A549 (cell line): ENCODE data around the gene PAFAH2. TPM values are rescaled to one million over a fixed set of nuclear protein-coding genes. Genes with fewer than 3 reads are reported as not detected.

Source experiments
- ATAC-seq, 2 experiments: fragments of 200-7000 bp in 1 of 2; fragments of >200 bp in 1 of 2; cut with Nextera tagmentation in 1 of 2; cut with Tn5 transposase in 1 of 2; 3 replicates each; pipeline versions ENCODE4 v1.8.0 to v1.9.1; 2018 to 2020; ENCODE audit warnings: mild to moderate bottlenecking in 1 of 2, moderate library complexity in 1 of 2
- CTCF ChIA-PET: fragments of 300-600 bp; sonication (Branson Sonifier 250); formaldehyde crosslinking; extraction: SDS; loops from one replicate; lab custom pipeline; 2021; ENCODE audit warnings: antibody characterized with exemption, inconsistent platforms; lab: Yijun Ruan, JAX
- POLR2A ChIA-PET: fragments of 350-600 bp; formaldehyde crosslinking; extraction: SDS; loops from one replicate; lab custom pipeline; 2021; ENCODE audit warnings: antibody characterized with exemption, inconsistent platforms; lab: Yijun Ruan, JAX
- DNase-seq, 2 experiments: peaks; one replicate each; pipeline versions ENCODE4 v3.0.0 to v3.0.0-alpha.2; 2011 to 2016; ENCODE audit warnings: low read depth in 1 of 2, low spot score in 1 of 2
- FAIRE-seq: peaks from 2 replicates; lab custom pipeline; 2011; peaks lifted over from hg19 to GRCh38; lab: Jason Lieb, UNC
- H3K27ac ChIP-seq, 2 experiments: fragments of >200 bp; sonication (Bioruptor Twin); formaldehyde crosslinking; 3 replicates each; pipeline ENCODE4 v1.5.1; 2016 to 2017
- H3K4me1 ChIP-seq: fragments of >200 bp; sonication (Bioruptor Twin); formaldehyde crosslinking; 3 replicates; pipeline ENCODE4 v1.6.1; 2016
- H3K4me2 ChIP-seq: fragments of >200 bp; sonication (Bioruptor Twin); formaldehyde crosslinking; 3 replicates; pipeline ENCODE4 v1.6.1; 2016
- H3K4me3 ChIP-seq: fragments of >200 bp; sonication (Bioruptor Twin); formaldehyde crosslinking; 3 replicates; pipeline ENCODE4 v1.5.1; 2016
- H3K9me3 ChIP-seq: fragments of >200 bp; sonication (Bioruptor Twin); formaldehyde crosslinking; 3 replicates; pipeline ENCODE4 v1.6.1; 2016
- CBX8 ChIP-seq: fragments of 200-600 bp; sonication (generic); IDR thresholded peaks from 2 replicates; pipeline ENCODE4 v1.6.1; 2016
- FOSB ChIP-seq: fragments of 250-450 bp; sonication (Bioruptor Pico); IDR thresholded peaks from 2 replicates; pipeline ENCODE4 v1.5.0; 2020; ENCODE audit warnings: mild to moderate bottlenecking, moderate library complexity
- FOSL2 ChIP-seq, 2 experiments: fragments of 450-650 bp in 1 of 2; fragments of >200 bp in 1 of 2; sonication (Bioruptor Twin) in 1 of 2; formaldehyde crosslinking; IDR thresholded peaks; 2 replicates each; pipeline versions ENCODE4 v1.5.0 to v1.6.1; 2016 to 2020; ENCODE audit warnings: mild to moderate bottlenecking in 1 of 2, moderate library complexity in 1 of 2
- KDM1A ChIP-seq: fragments of 200-600 bp; sonication (generic); IDR thresholded peaks from 2 replicates; pipeline ENCODE4 v1.6.1; 2016; ENCODE audit warnings: low read depth, mild to moderate bottlenecking
- MAZ ChIP-seq: fragments of 150-350 bp; IDR thresholded peaks from 2 replicates; pipeline ENCODE4 v1.6.1; 2014; ENCODE audit warnings: antibody characterized with exemption, low read depth, low read length, borderline replicate concordance
- NR3C1 ChIP-seq: fragments of >200 bp; sonication (Bioruptor Twin); formaldehyde crosslinking; IDR thresholded peaks from 3 replicates; pipeline ENCODE4 v1.6.1; 2017
- TFCP2L1 ChIP-seq: fragments of 250-450 bp; sonication (Bioruptor Pico); IDR thresholded peaks from 2 replicates; pipeline ENCODE4 v1.5.0; 2021; ENCODE audit warnings: mild to moderate bottlenecking
- TP53 ChIP-seq: fragments of 250-450 bp; sonication (Bioruptor Pico); IDR thresholded peaks from 2 replicates; pipeline ENCODE4 v1.5.0; 2021; ENCODE audit warnings: mild to moderate bottlenecking, moderate library complexity
- polyA plus RNA-seq, 4 experiments: library from polyadenylated mRNA; depleted of rRNA in 3 of 4; stranded (reverse); fragments of >200 nt; fragmentation: RNase III in 1 of 4; extraction: RNeasy Plus Mini Kit Qiagen cat#74134 plus additional on column Dnase treatment in 1 of 4; gene quantifications; 2 replicates in 3 of 4; 3 replicates in 1 of 4; pipeline ENCODE4 v1.2.3, GENCODE V29; 2011 to 2017
- small RNA-seq, 6 experiments: library from RNA; depleted of rRNA; stranded (forward); fragments of <200 nt; gene quantifications; one replicate each; pipeline ENCODE3, GENCODE V24; 2012
- TF ChIP-seq, protein P1 (sequence below): fragments of 200-600 bp; sonication (generic); IDR thresholded peaks from 2 replicates; pipeline ENCODE4 v1.6.1; 2016; ENCODE audit warnings: antibody characterized with exemption, mild to moderate bottlenecking, moderate library complexity
- TF ChIP-seq, protein P2 (sequence below): IDR thresholded peaks from 2 replicates; pipeline ENCODE4 v1.6.1; 2012

The PAFAH2 gene
- polyA plus RNA-seq, 2 of the 4 experiments (the other 2 are of a cell fraction): 6.3 to 13.7 TPM

DNA sequence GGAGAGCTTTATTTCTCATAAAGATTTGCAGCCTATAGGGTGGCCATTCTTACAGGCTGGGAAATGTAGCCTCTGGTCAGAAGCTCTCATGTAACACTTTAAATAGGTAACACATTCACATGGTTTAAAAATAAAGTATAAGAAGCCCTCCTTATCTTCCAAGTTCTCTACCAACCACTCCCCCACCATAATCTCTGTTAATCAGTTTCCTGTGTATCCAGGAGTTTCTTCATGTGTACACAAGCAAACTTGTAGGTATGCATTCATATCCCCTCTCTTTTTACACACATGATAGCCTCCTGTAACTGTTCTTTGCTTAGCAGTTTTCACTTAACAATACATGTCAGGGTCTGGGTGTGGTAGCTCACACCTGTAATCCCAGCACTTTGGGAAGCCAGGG, 86.7 kb downstream of the PAFAH2 start:
- H3K9me3 ChIP-seq: no peaks in the 10 kb centered on the region
- POLR2A ChIA-PET: no interaction called here
- peaks cover 11% of the 10 kb centered on the region; the same call in 2 of the 3 replicates for H3K4me1 ChIP-seq
- no peak for TF ChIP-seq MAZ
- no peak for TF ChIP-seq KDM1A
- TF ChIP-seq FOSB: no peak
- TF ChIP-seq FOSL2 (IDR thresholded peaks at IDR 0.05): no peak
- TF ChIP-seq FOSL2 (CRISPR knock-in tag; IDR thresholded peaks at IDR 0.05): no peak
- TF ChIP-seq, protein P1, sequence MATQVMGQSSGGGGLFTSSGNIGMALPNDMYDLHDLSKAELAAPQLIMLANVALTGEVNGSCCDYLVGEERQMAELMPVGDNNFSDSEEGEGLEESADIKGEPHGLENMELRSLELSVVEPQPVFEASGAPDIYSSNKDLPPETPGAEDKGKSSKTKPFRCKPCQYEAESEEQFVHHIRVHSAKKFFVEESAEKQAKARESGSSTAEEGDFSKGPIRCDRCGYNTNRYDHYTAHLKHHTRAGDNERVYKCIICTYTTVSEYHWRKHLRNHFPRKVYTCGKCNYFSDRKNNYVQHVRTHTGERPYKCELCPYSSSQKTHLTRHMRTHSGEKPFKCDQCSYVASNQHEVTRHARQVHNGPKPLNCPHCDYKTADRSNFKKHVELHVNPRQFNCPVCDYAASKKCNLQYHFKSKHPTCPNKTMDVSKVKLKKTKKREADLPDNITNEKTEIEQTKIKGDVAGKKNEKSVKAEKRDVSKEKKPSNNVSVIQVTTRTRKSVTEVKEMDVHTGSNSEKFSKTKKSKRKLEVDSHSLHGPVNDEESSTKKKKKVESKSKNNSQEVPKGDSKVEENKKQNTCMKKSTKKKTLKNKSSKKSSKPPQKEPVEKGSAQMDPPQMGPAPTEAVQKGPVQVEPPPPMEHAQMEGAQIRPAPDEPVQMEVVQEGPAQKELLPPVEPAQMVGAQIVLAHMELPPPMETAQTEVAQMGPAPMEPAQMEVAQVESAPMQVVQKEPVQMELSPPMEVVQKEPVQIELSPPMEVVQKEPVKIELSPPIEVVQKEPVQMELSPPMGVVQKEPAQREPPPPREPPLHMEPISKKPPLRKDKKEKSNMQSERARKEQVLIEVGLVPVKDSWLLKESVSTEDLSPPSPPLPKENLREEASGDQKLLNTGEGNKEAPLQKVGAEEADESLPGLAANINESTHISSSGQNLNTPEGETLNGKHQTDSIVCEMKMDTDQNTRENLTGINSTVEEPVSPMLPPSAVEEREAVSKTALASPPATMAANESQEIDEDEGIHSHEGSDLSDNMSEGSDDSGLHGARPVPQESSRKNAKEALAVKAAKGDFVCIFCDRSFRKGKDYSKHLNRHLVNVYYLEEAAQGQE: no peak
- TF ChIP-seq TFCP2L1 (CRISPR knock-in tag): no peak
- no peak for TF ChIP-seq NR3C1
- TF ChIP-seq CBX8: no peak
- TF ChIP-seq TP53: no peak
- TF ChIP-seq, protein P2, sequence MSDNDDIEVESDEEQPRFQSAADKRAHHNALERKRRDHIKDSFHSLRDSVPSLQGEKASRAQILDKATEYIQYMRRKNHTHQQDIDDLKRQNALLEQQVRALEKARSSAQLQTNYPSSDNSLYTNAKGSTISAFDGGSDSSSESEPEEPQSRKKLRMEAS: no peak
- FAIRE-seq (no peak), ATAC-seq (no peak), DNase-seq (no peak)
- no peak overlapping the region; a peak in 1 of 6 replicates for H3K27ac ChIP-seq
- H3K4me3 ChIP-seq: no peak overlapping the region
- CTCF ChIA-PET: interaction anchor here (0.5 to 3.1 kb wide), 3 partner anchors 16 to 660 kb away, joined by 3 to 22 read pairs (median 3); no protein-coding TSS in a partner anchor
- no peak overlapping the region for H3K4me2 ChIP-seq

Small RNA genes lying within 50 kb of the gene (small RNA-seq; reads per million reads assigned to genes)
- gene RF00283: 0 reads per million in 6 experiments
- 0 reads per million in 6 experiments for gene RF00492
- 0 reads per million in 6 experiments for gene RNU6-110P

Other genes with a start within 250 kb of the PAFAH2 start
- gene SELENON, start 197.9 kb downstream of the PAFAH2 start, polyA plus RNA-seq (2011; rRNA removed): 16.6 and 30.1 TPM in 2 replicates
- 38.8 to 41.1 TPM (median 40.0 TPM) in 3 replicates for gene SELENON, start 197.9 kb downstream of the PAFAH2 start, polyA plus RNA-seq (2017; fragmentation: RNase III; extraction: RNeasy Plus Mini Kit Qiagen cat#74134 plus additional on column Dnase treatment)
- gene MTFR1L, start 178.1 kb downstream of the PAFAH2 start, polyA plus RNA-seq (2011; rRNA removed): 26.1 and 33.0 TPM in 2 replicates
- gene MTFR1L, start 178.1 kb downstream of the PAFAH2 start, polyA plus RNA-seq (2017; fragmentation: RNase III; extraction: RNeasy Plus Mini Kit Qiagen cat#74134 plus additional on column Dnase treatment): 24.7 to 26.1 TPM (median 25.9 TPM) in 3 replicates
- 6.6 and 8.4 TPM in 2 replicates for gene AUNIP, start 138.6 kb downstream of the PAFAH2 start, polyA plus RNA-seq (2011; rRNA removed)
- gene AUNIP, start 138.6 kb downstream of the PAFAH2 start, polyA plus RNA-seq (2017; fragmentation: RNase III; extraction: RNeasy Plus Mini Kit Qiagen cat#74134 plus additional on column Dnase treatment): 5.6 to 7.3 TPM (median 6.5 TPM) in 3 replicates
- 2.3 and 3.4 TPM in 2 replicates for gene PAQR7, start 122.4 kb downstream of the PAFAH2 start, polyA plus RNA-seq (2011; rRNA removed)
- 5.9 to 6.4 TPM (median 6.0 TPM) in 3 replicates for gene PAQR7, start 122.4 kb downstream of the PAFAH2 start, polyA plus RNA-seq (2017; fragmentation: RNase III; extraction: RNeasy Plus Mini Kit Qiagen cat#74134 plus additional on column Dnase treatment)
- 75.3 and 82.4 TPM in 2 replicates for gene STMN1, start 91.6 kb downstream of the PAFAH2 start, polyA plus RNA-seq (2011; rRNA removed)
- 145 to 177 TPM (median 147 TPM) in 3 replicates for gene STMN1, start 91.6 kb downstream of the PAFAH2 start, polyA plus RNA-seq (2017; fragmentation: RNase III; extraction: RNeasy Plus Mini Kit Qiagen cat#74134 plus additional on column Dnase treatment)
- gene EXTL1, start 23.7 kb upstream of the PAFAH2 start, polyA plus RNA-seq (2011; rRNA removed): 0.03 and 0.09 TPM in 2 replicates
- gene EXTL1, start 23.7 kb upstream of the PAFAH2 start, polyA plus RNA-seq (2017; fragmentation: RNase III; extraction: RNeasy Plus Mini Kit Qiagen cat#74134 plus additional on column Dnase treatment): 0.04 to 0.07 TPM in 2 of 3 replicates, not detected in the other
- gene SLC30A2, start 48.1 kb upstream of the PAFAH2 start, polyA plus RNA-seq (2011; rRNA removed): not detected in 2 replicates
- not detected in 3 replicates for gene SLC30A2, start 48.1 kb upstream of the PAFAH2 start, polyA plus RNA-seq (2017; fragmentation: RNase III; extraction: RNeasy Plus Mini Kit Qiagen cat#74134 plus additional on column Dnase treatment)
- gene TRIM63, start 69.6 kb upstream of the PAFAH2 start, polyA plus RNA-seq (2011; rRNA removed): not detected in 2 replicates
- not detected in 3 replicates for gene TRIM63, start 69.6 kb upstream of the PAFAH2 start, polyA plus RNA-seq (2017; fragmentation: RNase III; extraction: RNeasy Plus Mini Kit Qiagen cat#74134 plus additional on column Dnase treatment)
- gene PDIK1L, start 113.8 kb upstream of the PAFAH2 start, polyA plus RNA-seq (2011; rRNA removed): 4.3 and 5.6 TPM in 2 replicates
- gene PDIK1L, start 113.8 kb upstream of the PAFAH2 start, polyA plus RNA-seq (2017; fragmentation: RNase III; extraction: RNeasy Plus Mini Kit Qiagen cat#74134 plus additional on column Dnase treatment): 1.8 to 2.3 TPM (median 2.0 TPM) in 3 replicates
- 0.03 and 0.04 TPM in 2 replicates for gene FAM110D, start 161.0 kb upstream of the PAFAH2 start, polyA plus RNA-seq (2011; rRNA removed)
- gene FAM110D, start 161.0 kb upstream of the PAFAH2 start, polyA plus RNA-seq (2017; fragmentation: RNase III; extraction: RNeasy Plus Mini Kit Qiagen cat#74134 plus additional on column Dnase treatment): 0.04 to 0.05 TPM (median 0.04 TPM) in 3 replicates
- not detected in 2 replicates for gene C1orf232, start 170.9 kb upstream of the PAFAH2 start, polyA plus RNA-seq (2011; rRNA removed)
- gene C1orf232, start 170.9 kb upstream of the PAFAH2 start, polyA plus RNA-seq (2017; fragmentation: RNase III; extraction: RNeasy Plus Mini Kit Qiagen cat#74134 plus additional on column Dnase treatment): not detected in 3 replicates
- gene ZNF593, start 171.8 kb upstream of the PAFAH2 start, polyA plus RNA-seq (2011; rRNA removed): 25.6 and 27.2 TPM in 2 replicates
- gene ZNF593, start 171.8 kb upstream of the PAFAH2 start, polyA plus RNA-seq (2017; fragmentation: RNase III; extraction: RNeasy Plus Mini Kit Qiagen cat#74134 plus additional on column Dnase treatment): 40.5 to 45.4 TPM (median 43.7 TPM) in 3 replicates
- not detected in 2 replicates for gene ZNF593OS, start 173.8 kb upstream of the PAFAH2 start, polyA plus RNA-seq (2011; rRNA removed)
- not detected in 3 replicates for gene ZNF593OS, start 173.8 kb upstream of the PAFAH2 start, polyA plus RNA-seq (2017; fragmentation: RNase III; extraction: RNeasy Plus Mini Kit Qiagen cat#74134 plus additional on column Dnase treatment)
- gene CNKSR1, start 179.4 kb upstream of the PAFAH2 start, polyA plus RNA-seq (2011; rRNA removed): 0.32 and 0.60 TPM in 2 replicates
- gene CNKSR1, start 179.4 kb upstream of the PAFAH2 start, polyA plus RNA-seq (2017; fragmentation: RNase III; extraction: RNeasy Plus Mini Kit Qiagen cat#74134 plus additional on column Dnase treatment): 0.17 to 0.84 TPM (median 0.34 TPM) in 3 replicates
- gene CATSPER4, start 192.5 kb upstream of the PAFAH2 start, polyA plus RNA-seq (2011; rRNA removed): not detected in 2 replicates
- not detected in 3 replicates for gene CATSPER4, start 192.5 kb upstream of the PAFAH2 start, polyA plus RNA-seq (2017; fragmentation: RNase III; extraction: RNeasy Plus Mini Kit Qiagen cat#74134 plus additional on column Dnase treatment)
- 21.1 and 25.6 TPM in 2 replicates for gene CEP85, start 236.1 kb upstream of the PAFAH2 start, polyA plus RNA-seq (2011; rRNA removed)
- gene CEP85, start 236.1 kb upstream of the PAFAH2 start, polyA plus RNA-seq (2017; fragmentation: RNase III; extraction: RNeasy Plus Mini Kit Qiagen cat#74134 plus additional on column Dnase treatment): 13.0 to 13.6 TPM (median 13.5 TPM) in 3 replicates